ENCODE measurements around the gene RCOR1. TPM values are rescaled to one million over a fixed set of nuclear protein-coding genes. Genes with fewer than 3 reads are reported as not detected.

RCOR1 gene
- total RNA-seq, 2 experiments from 2014 or later: 16.1 to 16.2 TPM

DNA sequence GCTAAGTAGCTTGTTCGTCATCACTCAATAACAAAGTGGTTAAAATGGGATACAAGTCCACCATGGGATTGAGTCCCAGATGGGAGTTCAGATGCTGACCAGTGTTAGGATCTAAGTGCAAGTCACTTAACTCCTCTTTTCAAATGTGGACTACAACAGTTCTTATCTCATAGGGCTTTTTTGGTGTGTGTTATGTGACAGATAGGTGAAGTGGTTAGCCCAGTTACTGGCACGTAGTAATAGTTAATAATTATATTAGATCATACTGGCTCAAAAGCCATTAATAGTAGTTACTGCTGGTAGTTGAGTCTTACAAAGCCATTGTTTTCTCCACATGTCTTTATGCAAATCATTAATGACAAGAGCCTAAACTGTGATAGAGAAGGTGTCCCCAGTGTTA, 73.2 kb downstream of the RCOR1 start:
- CTCF ChIA-PET: no interaction called here
- H3K4me3 Mint-ChIP-seq: no peak overlapping the region
- H3K36me3 Mint-ChIP-seq (ENCODE audit: low read depth): no peaks in the 10 kb centered on the region
- intact Hi-C loops (cut with micrococcal nuclease): no loop called here
- H3K4me1 Mint-ChIP-seq (ENCODE audit: low read depth): peaks cover 21% of the 10 kb centered on the region
- no peaks in the 10 kb centered on the region for H3K9me3 Mint-ChIP-seq
- TF ChIP-seq, protein P1, sequence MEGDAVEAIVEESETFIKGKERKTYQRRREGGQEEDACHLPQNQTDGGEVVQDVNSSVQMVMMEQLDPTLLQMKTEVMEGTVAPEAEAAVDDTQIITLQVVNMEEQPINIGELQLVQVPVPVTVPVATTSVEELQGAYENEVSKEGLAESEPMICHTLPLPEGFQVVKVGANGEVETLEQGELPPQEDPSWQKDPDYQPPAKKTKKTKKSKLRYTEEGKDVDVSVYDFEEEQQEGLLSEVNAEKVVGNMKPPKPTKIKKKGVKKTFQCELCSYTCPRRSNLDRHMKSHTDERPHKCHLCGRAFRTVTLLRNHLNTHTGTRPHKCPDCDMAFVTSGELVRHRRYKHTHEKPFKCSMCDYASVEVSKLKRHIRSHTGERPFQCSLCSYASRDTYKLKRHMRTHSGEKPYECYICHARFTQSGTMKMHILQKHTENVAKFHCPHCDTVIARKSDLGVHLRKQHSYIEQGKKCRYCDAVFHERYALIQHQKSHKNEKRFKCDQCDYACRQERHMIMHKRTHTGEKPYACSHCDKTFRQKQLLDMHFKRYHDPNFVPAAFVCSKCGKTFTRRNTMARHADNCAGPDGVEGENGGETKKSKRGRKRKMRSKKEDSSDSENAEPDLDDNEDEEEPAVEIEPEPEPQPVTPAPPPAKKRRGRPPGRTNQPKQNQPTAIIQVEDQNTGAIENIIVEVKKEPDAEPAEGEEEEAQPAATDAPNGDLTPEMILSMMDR (IDR thresholded peaks at IDR 0.05): no peak
- H3K27me3 Mint-ChIP-seq: no peaks in the 10 kb centered on the region
- H3K27ac Mint-ChIP-seq: no peak overlapping the region
- POLR2A ChIA-PET: no interaction called here
- DNase-seq (no peak), ATAC-seq (no peak)

DNA sequence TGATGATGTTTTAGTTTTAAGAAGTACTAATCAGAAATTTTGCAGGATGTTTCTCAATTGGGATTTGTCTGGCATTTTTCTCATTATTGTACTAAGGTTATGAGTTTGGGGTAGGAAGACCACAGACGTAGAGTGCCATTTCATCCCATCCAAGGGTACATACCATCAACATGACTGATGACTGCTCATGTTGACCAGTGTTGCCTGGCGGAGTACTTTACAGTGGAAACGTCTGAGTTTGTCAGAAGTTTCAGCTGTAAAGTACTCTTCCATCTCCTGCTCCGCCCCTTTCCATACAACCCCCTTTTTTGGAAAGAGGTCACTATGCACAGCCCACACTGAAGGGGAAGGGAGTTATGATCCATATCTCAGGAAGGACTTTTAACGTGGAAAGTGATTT, 74.2 kb downstream of the RCOR1 start:
- Mint-ChIP-seq H3K27me3 (no peaks in the 10 kb centered on the region), H3K4me3 (no peak overlapping the region), H3K9me3 (no peaks in the 10 kb centered on the region), H3K36me3 (ENCODE audit: low read depth) (no peaks in the 10 kb centered on the region), H3K4me1 (ENCODE audit: low read depth) (peaks cover 16% of the 10 kb centered on the region), H3K27ac (no peak overlapping the region)
- TF ChIP-seq, protein P1 (IDR thresholded peaks at IDR 0.05): no peak
- ChIA-PET POLR2A (no interaction called here), CTCF (no interaction called here)
- ATAC-seq (no peak), DNase-seq (no peak)
- intact Hi-C loops (cut with micrococcal nuclease): no loop called here

DNA sequence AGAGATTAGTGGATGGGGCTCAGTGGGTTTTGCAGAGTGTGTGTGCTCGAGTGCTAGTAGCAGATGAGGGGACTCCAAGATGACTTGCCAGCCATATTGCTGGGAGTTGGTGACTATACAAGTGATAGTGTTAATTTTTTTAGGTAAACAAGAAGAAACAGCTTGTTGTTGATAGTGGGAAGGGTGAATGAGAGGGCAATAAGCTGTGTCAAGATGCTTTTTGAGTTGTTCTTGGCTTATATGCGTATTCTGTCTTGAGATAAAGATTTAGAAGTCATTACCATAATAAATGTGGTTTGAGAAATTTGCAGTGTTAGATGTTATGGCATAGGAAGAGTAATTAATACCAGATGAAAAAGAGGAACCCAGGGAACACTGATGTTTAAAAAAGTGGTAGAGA, 75.3 kb downstream of the RCOR1 start:
- H3K36me3 Mint-ChIP-seq (ENCODE audit: low read depth): peaks cover 4% of the 10 kb centered on the region

DNA sequence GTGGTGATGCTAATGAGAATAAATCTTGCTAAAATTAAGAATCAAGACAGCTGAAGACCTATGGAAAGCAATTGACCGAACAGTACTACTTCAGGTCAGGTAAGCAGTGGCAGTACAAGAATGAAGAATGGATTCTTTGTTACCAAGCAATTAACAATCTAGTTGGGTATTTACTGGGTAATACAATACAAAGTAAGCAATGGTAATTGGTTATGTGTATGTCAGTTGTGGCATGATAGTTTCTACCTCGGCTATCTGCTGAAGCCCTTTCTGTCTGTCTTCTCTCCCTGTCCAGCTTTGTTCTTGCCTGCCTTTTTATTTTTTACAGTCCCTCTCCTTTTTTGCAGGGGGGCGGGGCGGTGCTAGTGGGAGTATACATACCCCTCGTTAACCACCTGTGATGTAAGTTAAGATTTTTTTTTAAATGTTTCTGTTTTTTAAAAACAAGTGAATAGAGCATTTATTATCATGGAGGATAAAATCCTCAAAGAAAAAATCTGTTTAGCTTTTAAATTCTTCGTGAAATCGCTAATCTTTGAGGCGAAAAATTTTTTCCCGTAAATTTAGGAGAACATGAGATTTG, 75.9 kb downstream of the RCOR1 start:
- no peak for ATAC-seq
- TF ChIP-seq, protein P1 (IDR thresholded peaks at IDR 0.05): no peak
- intact Hi-C loops (cut with micrococcal nuclease): no loop called here
- H3K27me3 Mint-ChIP-seq: no peaks in the 10 kb centered on the region
- peaks cover 5% of the 10 kb centered on the region for H3K9me3 Mint-ChIP-seq
- ChIA-PET POLR2A (no interaction called here), CTCF (interaction anchor here (1.3 kb wide), 2 partner anchors 23 to 25 kb away, joined by 4 read pairs; no protein-coding TSS in a partner anchor)
- peaks cover 5% of the 10 kb centered on the region for H3K36me3 Mint-ChIP-seq (ENCODE audit: low read depth)
- no peak for DNase-seq
- peaks cover 12% of the 10 kb centered on the region for H3K4me1 Mint-ChIP-seq (ENCODE audit: low read depth)
- H3K27ac Mint-ChIP-seq: no peak overlapping the region
- no peak overlapping the region for H3K4me3 Mint-ChIP-seq

More for the DNA sequence above, 75.3 kb downstream of the RCOR1 start:
- Mint-ChIP-seq H3K27me3 (no peaks in the 10 kb centered on the region), H3K27ac (no peak overlapping the region), H3K9me3 (peaks cover 4% of the 10 kb centered on the region), H3K4me3 (no peak overlapping the region), H3K4me1 (ENCODE audit: low read depth) (peaks cover 16% of the 10 kb centered on the region)
- intact Hi-C loops (cut with micrococcal nuclease): no loop called here
- POLR2A ChIA-PET: no interaction called here
- DNase-seq (no peak), ATAC-seq (no peak)
- CTCF ChIA-PET: interaction anchor here (1.3 kb wide), 1 partner anchor 22 kb away, joined by 4 read pairs; no protein-coding TSS in a partner anchor
- TF ChIP-seq, protein P1 (IDR thresholded peaks at IDR 0.05): no peak

DNA sequence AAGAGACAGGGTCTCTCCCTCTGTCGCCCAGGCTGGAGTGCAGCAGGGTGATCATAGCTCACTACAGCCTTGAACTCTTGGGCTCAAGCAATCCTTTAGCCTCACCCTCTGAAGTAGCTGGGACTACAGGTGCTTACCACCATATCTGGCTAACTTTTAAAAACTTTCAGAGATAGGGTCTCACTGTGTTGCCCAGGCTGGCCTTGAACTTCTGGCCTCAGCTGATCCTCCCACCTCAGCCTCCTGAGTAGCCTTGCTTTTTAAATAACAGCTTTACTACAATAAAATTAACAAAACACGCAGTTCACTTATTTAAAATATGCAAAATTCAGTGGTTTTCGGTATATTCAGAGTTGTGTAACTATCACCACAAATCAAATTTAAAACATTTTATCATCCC, 79.0 kb downstream of the RCOR1 start:
- intact Hi-C loops (cut with micrococcal nuclease): no loop called here
- Mint-ChIP-seq H3K9me3 (peaks cover 5% of the 10 kb centered on the region), H3K27ac (no peak overlapping the region), H3K4me1 (ENCODE audit: low read depth) (peaks cover 20% of the 10 kb centered on the region), H3K4me3 (no peak overlapping the region), H3K36me3 (ENCODE audit: low read depth) (peaks cover 11% of the 10 kb centered on the region), H3K27me3 (no peaks in the 10 kb centered on the region)
- ChIA-PET CTCF (interaction anchor here (0.7 to 1.2 kb wide), 3 partner anchors 19 to 25 kb away, joined by 3 read pairs; no protein-coding TSS in a partner anchor), POLR2A (interaction anchor here (0.6 kb wide), 1 partner anchor 63 kb away, joined by 3 read pairs; no protein-coding TSS in a partner anchor)
- no peak for ATAC-seq
- DNase-seq: no peak
- TF ChIP-seq, protein P1 (IDR thresholded peaks at IDR 0.05): no peak
